Adrenal gland (tissue), 5 donors: Measurements from ENCODE around the gene ARMC2.

ENCODE experiments used
- CTCF ChIP-seq, 6 experiments: fragments of 450-650 bp in 4 of 6; fragments of 200-600 bp in 2 of 6; sonication (generic) in 1 of 6; IDR thresholded peaks; 1 replicate in 5 of 6; 2 replicates in 1 of 6; pipeline versions ENCODE4 v1.5.1 to v1.8.0; 2016 to 2021; ENCODE audit warnings: antibody characterized with exemption in 6 of 6, mild to moderate bottlenecking in 2 of 6, moderate library complexity in 1 of 6
- POLR2A ChIP-seq, 2 donors: fragments of 450-650 bp; IDR thresholded peaks; one replicate each; pipeline ENCODE4 v1.6.1; 2017; ENCODE audit warnings: antibody characterized with exemption in 2 of 2, mild to moderate bottlenecking in 2 of 2, moderate library complexity in 1 of 2
- donor health status: DM: no; HTN: no; CAD: no.

GRCh38 chr6:108807928-108808327 lies 40.3 kb upstream of the ARMC2 start:
- TF ChIP-seq POLR2A (IDR thresholded peaks at IDR 0.05) (no peak), CTCF (IDR thresholded peaks at IDR 0.05) (no peak)
